ENCODE results near the gene LRRC4C. TPM values are rescaled to one million over a fixed set of nuclear protein-coding genes. Genes with fewer than 3 reads are reported as not detected.

LRRC4C gene
- total RNA-seq, 2 donors from 2014 or later = 0.42 TPM; not detected in 1

DNA sequence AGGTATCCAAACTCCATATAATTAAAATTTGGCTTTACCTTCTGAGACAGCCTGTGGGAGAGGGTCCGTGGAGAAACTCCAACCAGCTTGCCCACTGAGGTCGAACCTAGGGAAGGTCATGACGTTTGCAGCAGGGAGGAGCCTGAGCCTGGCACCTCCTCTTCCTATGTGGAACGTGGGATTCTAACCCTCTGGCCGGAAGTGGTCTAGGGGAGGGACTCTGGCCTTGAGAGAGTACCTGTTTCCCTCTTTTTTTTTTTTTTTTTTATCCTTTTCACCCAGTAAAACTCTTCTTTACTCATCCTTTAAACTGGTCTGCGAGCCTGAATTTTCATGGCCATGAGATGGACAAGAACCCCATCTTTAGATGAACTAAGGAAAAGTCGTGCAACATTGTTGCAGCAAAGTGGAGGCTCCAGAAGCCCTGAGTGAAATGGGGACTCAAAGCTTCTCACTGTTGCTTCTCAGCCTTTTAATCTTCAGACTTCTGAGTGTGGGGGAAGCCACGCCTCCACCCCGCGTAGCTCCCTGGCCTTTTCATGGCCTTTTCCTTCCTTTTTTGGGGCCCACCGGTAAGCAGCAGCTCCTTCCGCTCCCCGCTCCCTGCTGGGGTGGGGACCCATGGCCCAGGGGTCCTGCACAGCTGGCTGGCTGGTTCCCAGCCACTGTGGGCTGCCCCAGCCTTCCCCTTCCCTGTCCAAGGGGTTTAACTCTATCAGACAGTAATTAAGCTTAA is 1359.9 kb downstream of the LRRC4C start:
- no peak overlapping the region for H3K9ac ChIP-seq (ENCODE audit: low read depth in 2 of 2, low read length in 2 of 2)
- H3K27ac ChIP-seq = no peak overlapping the region
- H3K36me3 ChIP-seq = no peaks in the 10 kb centered on the region
- H3K4me1 ChIP-seq = no peaks in the 10 kb centered on the region
- no peaks in the 10 kb centered on the region for H3K9me3 ChIP-seq
- H3K4me3 ChIP-seq = no peak overlapping the region
- no peaks in the 10 kb centered on the region for H3K27me3 ChIP-seq
- TF ChIP-seq, protein P1, sequence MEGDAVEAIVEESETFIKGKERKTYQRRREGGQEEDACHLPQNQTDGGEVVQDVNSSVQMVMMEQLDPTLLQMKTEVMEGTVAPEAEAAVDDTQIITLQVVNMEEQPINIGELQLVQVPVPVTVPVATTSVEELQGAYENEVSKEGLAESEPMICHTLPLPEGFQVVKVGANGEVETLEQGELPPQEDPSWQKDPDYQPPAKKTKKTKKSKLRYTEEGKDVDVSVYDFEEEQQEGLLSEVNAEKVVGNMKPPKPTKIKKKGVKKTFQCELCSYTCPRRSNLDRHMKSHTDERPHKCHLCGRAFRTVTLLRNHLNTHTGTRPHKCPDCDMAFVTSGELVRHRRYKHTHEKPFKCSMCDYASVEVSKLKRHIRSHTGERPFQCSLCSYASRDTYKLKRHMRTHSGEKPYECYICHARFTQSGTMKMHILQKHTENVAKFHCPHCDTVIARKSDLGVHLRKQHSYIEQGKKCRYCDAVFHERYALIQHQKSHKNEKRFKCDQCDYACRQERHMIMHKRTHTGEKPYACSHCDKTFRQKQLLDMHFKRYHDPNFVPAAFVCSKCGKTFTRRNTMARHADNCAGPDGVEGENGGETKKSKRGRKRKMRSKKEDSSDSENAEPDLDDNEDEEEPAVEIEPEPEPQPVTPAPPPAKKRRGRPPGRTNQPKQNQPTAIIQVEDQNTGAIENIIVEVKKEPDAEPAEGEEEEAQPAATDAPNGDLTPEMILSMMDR (IDR thresholded peaks at IDR 0.05) = no peak
- no peak for DNase-seq
- intact Hi-C loops (cut with DNase I) = no loop called here

DNA sequence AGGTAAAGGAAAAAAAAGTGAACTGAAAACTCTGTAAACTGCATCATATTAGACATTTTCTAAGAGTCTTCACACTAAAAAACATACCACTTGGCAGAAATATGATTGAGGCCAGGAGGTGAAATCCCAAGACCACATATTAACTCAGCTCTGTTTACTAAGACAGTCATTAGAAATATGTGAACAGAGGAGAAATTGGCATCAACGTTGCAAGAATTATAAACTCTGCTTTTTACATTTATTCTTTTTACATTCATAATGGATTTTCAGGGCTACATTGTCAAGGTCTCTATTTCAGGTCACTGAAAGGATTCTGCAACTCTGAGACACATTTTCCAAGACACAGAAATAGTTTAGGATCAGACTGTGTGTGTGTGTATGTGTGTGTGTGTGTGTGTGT is 1364.0 kb downstream of the LRRC4C start:
- TF ChIP-seq, protein P1 (IDR thresholded peaks at IDR 0.05) = no peak
- no peak overlapping the region for H3K27ac ChIP-seq
- no peak overlapping the region for H3K9ac ChIP-seq (ENCODE audit: low read depth in 2 of 2, low read length in 2 of 2)
- no peak overlapping the region for H3K4me3 ChIP-seq
- no peaks in the 10 kb centered on the region for H3K9me3 ChIP-seq
- DNase-seq = no peak
- H3K36me3 ChIP-seq = no peaks in the 10 kb centered on the region
- H3K27me3 ChIP-seq = no peaks in the 10 kb centered on the region
- no peaks in the 10 kb centered on the region for H3K4me1 ChIP-seq
- intact Hi-C loops (cut with DNase I) = no loop called here

DNA sequence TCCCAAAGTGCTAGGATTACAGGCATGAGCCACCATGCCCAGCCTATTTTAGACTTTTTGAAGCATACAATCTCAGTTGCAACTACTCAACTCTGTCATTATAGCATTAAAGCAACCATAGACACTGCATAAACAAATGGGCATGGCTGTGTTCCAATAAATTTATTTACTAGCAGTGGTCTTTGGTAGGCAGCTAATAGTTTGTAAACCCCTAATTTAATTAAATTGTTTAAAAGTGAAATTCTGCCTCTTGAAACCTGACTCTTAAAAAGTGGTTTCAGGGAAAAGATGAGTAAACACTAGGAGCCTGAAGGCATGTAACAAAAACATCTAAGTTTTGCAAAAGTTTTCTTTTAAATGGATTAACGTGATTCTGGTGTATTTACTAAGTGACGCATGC is 1364.5 kb downstream of the LRRC4C start:
- Histone ChIP-seq H3K27ac (no peak overlapping the region), H3K27me3 (no peaks in the 10 kb centered on the region), H3K4me3 (no peak overlapping the region), H3K9me3 (no peaks in the 10 kb centered on the region), H3K36me3 (no peaks in the 10 kb centered on the region), H3K9ac (ENCODE audit: low read depth in 2 of 2, low read length in 2 of 2) (no peak overlapping the region), H3K4me1 (no peaks in the 10 kb centered on the region)
- no peak for DNase-seq
- TF ChIP-seq, protein P1 (IDR thresholded peaks at IDR 0.05) = no peak
- intact Hi-C loops (cut with DNase I) = no loop called here

DNA sequence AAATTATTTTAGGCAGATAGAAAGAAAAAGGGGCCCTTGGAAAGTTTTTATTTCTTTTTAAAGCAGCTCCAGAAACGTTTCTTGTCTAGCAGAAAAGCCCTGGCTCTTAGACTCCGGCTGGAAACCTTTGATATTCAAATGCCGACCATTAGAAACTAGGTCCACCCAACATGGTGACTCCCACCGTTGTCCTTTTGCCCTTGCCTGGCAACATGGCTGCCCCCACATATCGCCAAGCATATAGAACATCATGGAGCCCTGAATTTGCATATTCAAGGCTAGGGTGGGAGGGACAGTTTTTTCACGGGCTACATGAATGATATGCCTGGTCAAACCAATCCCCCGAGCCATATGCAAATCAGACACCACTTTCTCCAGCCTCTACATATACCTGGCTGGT is 1379.0 kb downstream of the LRRC4C start:
- Histone ChIP-seq H3K36me3 (no peaks in the 10 kb centered on the region), H3K9me3 (no peaks in the 10 kb centered on the region), H3K4me1 (no peaks in the 10 kb centered on the region), H3K27ac (no peak overlapping the region), H3K4me3 (no peak overlapping the region), H3K9ac (ENCODE audit: low read depth in 2 of 2, low read length in 2 of 2) (no peak overlapping the region), H3K27me3 (no peaks in the 10 kb centered on the region)
- no peak for DNase-seq
- TF ChIP-seq, protein P1 (IDR thresholded peaks at IDR 0.05) = no peak
- intact Hi-C loops (cut with DNase I) = no loop called here
